CD4-positive, alpha-beta memory T cell (primary cell): Measurements from ENCODE around the gene PEX5. TPM values are rescaled to one million over a fixed set of nuclear protein-coding genes. Genes with fewer than 3 reads are reported as not detected.

Experiments
- CTCF ChIA-PET: fragments of 350-600 bp; sonication (Branson Sonifier 250); formaldehyde crosslinking; loops from one replicate; lab custom pipeline; 2021; ENCODE audit warnings: inconsistent platforms; ENCODE audit not compliant: partially characterized antibody; lab: Charles Lee
- POLR2A ChIA-PET: fragments of 350-600 bp; sonication (Branson Sonifier 250); formaldehyde crosslinking; loops from one replicate; lab custom pipeline; 2021; ENCODE audit not compliant: partially characterized antibody; lab: Charles Lee
- DNase-seq, 5 donors: peaks; one replicate each; pipeline versions ENCODE4 v3.0.0 to v3.0.0-alpha.2; 2020 to 2022; ENCODE audit warnings: mixed read lengths in 1 of 5
- H3K27ac ChIP-seq: one replicate; pipeline ENCODE4 v1.7.0; 2013; ENCODE audit warnings: low read depth, low read length
- H3K27me3 ChIP-seq: 2 replicates; pipeline ENCODE4 v1.7.0; 2013; ENCODE audit warnings: mild to moderate bottlenecking, low read length, moderate library complexity; ENCODE audit not compliant: insufficient read depth
- H3K36me3 ChIP-seq: 2 replicates; pipeline ENCODE4 v1.7.0; 2013; ENCODE audit warnings: mild to moderate bottlenecking, low read length, moderate library complexity; ENCODE audit not compliant: insufficient read depth
- H3K4me1 ChIP-seq: 2 replicates; pipeline ENCODE4 v1.7.0; 2013; ENCODE audit warnings: mild to moderate bottlenecking, low read length, moderate library complexity; ENCODE audit not compliant: insufficient read depth
- H3K4me3 ChIP-seq, 2 donors: one replicate each; pipeline ENCODE4 v1.7.0; 2013; ENCODE audit warnings: low read length in 2 of 2, mild to moderate bottlenecking in 1 of 2
- H3K9me3 ChIP-seq, 2 donors: one replicate each; pipeline ENCODE4 v1.7.0; 2013; ENCODE audit warnings: low read length in 2 of 2, control low read depth in 1 of 2; ENCODE audit not compliant: control insufficient read depth in 1 of 2
- H3K27ac Mint-ChIP-seq, 7 donors: one replicate each; pipeline ENCODE4 v1.8.0; 2020 to 2021; ENCODE audit warnings: mixed read lengths in 7 of 7, mild to moderate bottlenecking in 6 of 7, inconsistent platforms in 3 of 7, moderate library complexity in 3 of 7
- H3K27me3 Mint-ChIP-seq, 2 donors: one replicate each; pipeline ENCODE4 v1.8.0; 2020 to 2021; ENCODE audit warnings: mixed read lengths in 2 of 2
- H3K36me3 Mint-ChIP-seq, 2 donors: one replicate each; pipeline ENCODE4 v1.8.0; 2020 to 2021; ENCODE audit warnings: mixed read lengths in 2 of 2, inconsistent platforms in 1 of 2, mild to moderate bottlenecking in 1 of 2
- H3K4me1 Mint-ChIP-seq, 4 donors: one replicate each; pipeline ENCODE4 v1.8.0; 2020 to 2021; ENCODE audit warnings: mixed read lengths in 4 of 4, mild to moderate bottlenecking in 1 of 4
- H3K4me3 Mint-ChIP-seq, 8 donors: one replicate each; pipeline ENCODE4 v1.8.0; 2020 to 2021; ENCODE audit warnings: mixed read lengths in 8 of 8, mild to moderate bottlenecking in 7 of 8, moderate library complexity in 6 of 8, inconsistent platforms in 3 of 8
- H3K9me3 Mint-ChIP-seq, 8 donors: one replicate each; pipeline ENCODE4 v1.8.0; 2020 to 2021; ENCODE audit warnings: mixed read lengths in 8 of 8, mild to moderate bottlenecking in 5 of 8, inconsistent platforms in 3 of 8, moderate library complexity in 1 of 8
- intact Hi-C: fragments of 100-400 bp; cut with micrococcal nuclease; formaldehyde crosslinking; loops from one replicate; pipeline ENCODE4 v1.15.1; 2023
- polyA plus RNA-seq, 2 donors: library from polyadenylated mRNA; unstranded; fragments of 300-500 nt; fragmentation: Illumina TruSeq; gene quantifications; one replicate each; pipeline ENCODE4 v1.2.3, GENCODE V29; 2021
- total RNA-seq, 2 experiments: library from RNA; stranded (reverse); gene quantifications; one replicate each; pipeline ENCODE4 v1.2.3, GENCODE V29; 2021

Gene PEX5
- total and polyA plus RNA-seq, 4 experiments from 2014 or later, result 10.8 to 28.9 (median 21.5) TPM

- H3K4me3 Mint-ChIP-seq, result no peak overlapping the region
- peaks cover 44 to 85% of the 10 kb centered on the region in 2 donors for H3K36me3 Mint-ChIP-seq
- no peaks in the 10 kb centered on the region for H3K9me3 Mint-ChIP-seq
- no peaks in the 10 kb centered on the region for H3K27me3 Mint-ChIP-seq
- no peak for DNase-seq
- ChIA-PET POLR2A (interaction anchor here (1.0 kb wide), 1 partner anchor 29 kb away, joined by 3 read pairs; no protein-coding TSS in a partner anchor), CTCF (no interaction called here)
- Histone ChIP-seq H3K9me3 (no peaks in the 10 kb centered on the region), H3K27me3 (no peaks in the 10 kb centered on the region), H3K27ac (no peak overlapping the region), H3K4me3 (no peak overlapping the region), H3K36me3 (peaks cover 51% of the 10 kb centered on the region), H3K4me1 (no peaks in the 10 kb centered on the region)
- no peaks in the 10 kb centered on the region for H3K4me1 Mint-ChIP-seq
- no peak overlapping the region for H3K27ac Mint-ChIP-seq
- intact Hi-C loops, result no loop called here
Measured at GRCh38 chr12:7152818-7153217, 36.7 kb upstream of the PEX5 start.

- ChIA-PET CTCF (interaction anchor here (1.0 to 2.7 kb wide), 4 partner anchors 9 to 13 kb away, joined by 3 to 10 read pairs (median 6); no protein-coding TSS in a partner anchor), POLR2A (no interaction called here)
- H3K27me3 Mint-ChIP-seq, result no peaks in the 10 kb centered on the region
- H3K36me3 Mint-ChIP-seq, result peaks cover 32 to 77% of the 10 kb centered on the region in 2 donors
- Histone ChIP-seq H3K27me3 (no peaks in the 10 kb centered on the region), H3K4me3 (no peak overlapping the region), H3K4me1 (no peaks in the 10 kb centered on the region), H3K36me3 (peaks cover 43% of the 10 kb centered on the region), H3K27ac (no peak overlapping the region), H3K9me3 (no peaks in the 10 kb centered on the region)
- H3K4me1 Mint-ChIP-seq, result no peaks in the 10 kb centered on the region
- no peak for DNase-seq
- intact Hi-C loops, result no loop called here
- H3K9me3 Mint-ChIP-seq, result no peaks in the 10 kb centered on the region
- no peak overlapping the region for H3K4me3 Mint-ChIP-seq
- H3K27ac Mint-ChIP-seq, result peak overlapping the region in 2 of 7 donors; percentile 24 to 48
Measured at GRCh38 chr12:7154042-7154441, 35.4 kb upstream of the PEX5 start.

- ChIA-PET POLR2A (interaction anchor here (0.9 kb wide), 1 partner anchor 34 kb away, joined by 3 read pairs; no protein-coding TSS in a partner anchor), CTCF (interaction anchor here (1.1 to 2.7 kb wide), 2 partner anchors 9 to 13 kb away, joined by 5 to 10 read pairs; no protein-coding TSS in a partner anchor)
- H3K27ac Mint-ChIP-seq, result peak overlapping the region in 1 of 7 donors; percentile 35
Measured at GRCh38 chr12:7154901-7155470, 34.5 kb upstream of the PEX5 start.

GRCh38 chr12:7155471-7156034 lies 33.9 kb upstream of the PEX5 start:
- peaks cover 20 to 71% of the 10 kb centered on the region in 2 donors for H3K36me3 Mint-ChIP-seq
- no peak for DNase-seq
- no peaks in the 10 kb centered on the region for H3K9me3 Mint-ChIP-seq
- H3K4me3 Mint-ChIP-seq, result no peak overlapping the region
- peaks cover 0 to 2% (median under 1%) of the 10 kb centered on the region in 4 donors for H3K4me1 Mint-ChIP-seq
- CTCF ChIA-PET, result interaction anchor here (2.7 kb wide), 1 partner anchor 9 kb away, joined by 10 read pairs; no protein-coding TSS in a partner anchor
- H3K9me3 ChIP-seq, result no peaks in the 10 kb centered on the region
- no peak overlapping the region for H3K4me3 ChIP-seq
- no peak overlapping the region for H3K27ac ChIP-seq
- peaks cover 28% of the 10 kb centered on the region for H3K36me3 ChIP-seq
- H3K4me1 ChIP-seq, result no peaks in the 10 kb centered on the region
- no peaks in the 10 kb centered on the region for H3K27me3 Mint-ChIP-seq
- intact Hi-C loops, result no loop called here
- peak overlapping the region in 2 of 7 donors; percentile 5 to 23 for H3K27ac Mint-ChIP-seq
- POLR2A ChIA-PET, result interaction anchor here (0.9 kb wide), 1 partner anchor 33 kb away, joined by 3 read pairs; no protein-coding TSS in a partner anchor
- no peaks in the 10 kb centered on the region for H3K27me3 ChIP-seq

More at GRCh38 chr12:7154901-7155470, 34.5 kb upstream of the PEX5 start:
- DNase-seq, result no peak
- no peaks in the 10 kb centered on the region for H3K27me3 ChIP-seq
- no peaks in the 10 kb centered on the region for H3K27me3 Mint-ChIP-seq
- H3K36me3 ChIP-seq, result peaks cover 34% of the 10 kb centered on the region
- no peak overlapping the region for H3K27ac ChIP-seq
- H3K4me3 ChIP-seq, result no peak overlapping the region
- H3K9me3 Mint-ChIP-seq, result no peaks in the 10 kb centered on the region
- intact Hi-C loops, result no loop called here
- H3K4me3 Mint-ChIP-seq, result no peak overlapping the region
- peaks cover 25 to 74% of the 10 kb centered on the region in 2 donors for H3K36me3 Mint-ChIP-seq
- H3K9me3 ChIP-seq, result no peaks in the 10 kb centered on the region
- no peaks in the 10 kb centered on the region for H3K4me1 ChIP-seq
- H3K4me1 Mint-ChIP-seq, result no peaks in the 10 kb centered on the region

- Mint-ChIP-seq H3K27me3 (no peaks in the 10 kb centered on the region), H3K4me1 (peaks cover 0 to 5% (median under 1%) of the 10 kb centered on the region in 4 donors), H3K27ac (peak overlapping the region in 1 of 7 donors; percentile 42), H3K9me3 (no peaks in the 10 kb centered on the region), H3K4me3 (no peak overlapping the region), H3K36me3 (peaks cover 15 to 65% of the 10 kb centered on the region in 2 donors)
- Histone ChIP-seq H3K27me3 (no peaks in the 10 kb centered on the region), H3K36me3 (peaks cover 19% of the 10 kb centered on the region), H3K27ac (no peak overlapping the region), H3K4me3 (no peak overlapping the region), H3K9me3 (no peaks in the 10 kb centered on the region), H3K4me1 (no peaks in the 10 kb centered on the region)
- ChIA-PET CTCF (interaction anchor here (2.7 kb wide), 1 partner anchor 8 kb away, joined by 10 read pairs; no protein-coding TSS in a partner anchor), POLR2A (no interaction called here)
- intact Hi-C loops, result no loop called here
- no peak for DNase-seq
Measured at GRCh38 chr12:7156259-7157197, 33.0 kb upstream of the PEX5 start.

- intact Hi-C loops, result no loop called here
- Histone ChIP-seq H3K9me3 (no peaks in the 10 kb centered on the region), H3K4me3 (no peak overlapping the region), H3K27me3 (no peaks in the 10 kb centered on the region), H3K27ac (no peak overlapping the region), H3K36me3 (peaks cover 18% of the 10 kb centered on the region), H3K4me1 (peaks cover 1% of the 10 kb centered on the region)
- H3K36me3 Mint-ChIP-seq, result peaks cover 15 to 61% of the 10 kb centered on the region in 2 donors
- peak overlapping the region in 1 of 7 donors; percentile 66 for H3K27ac Mint-ChIP-seq
- H3K4me3 Mint-ChIP-seq, result no peak overlapping the region
- H3K9me3 Mint-ChIP-seq, result no peaks in the 10 kb centered on the region
- CTCF ChIA-PET, result no interaction called here
- no peaks in the 10 kb centered on the region for H3K27me3 Mint-ChIP-seq
- no peak for DNase-seq
- peaks cover 0 to 5% (median 1%) of the 10 kb centered on the region in 4 donors for H3K4me1 Mint-ChIP-seq
- POLR2A ChIA-PET, result no interaction called here
Measured at GRCh38 chr12:7157391-7157790, 32.1 kb upstream of the PEX5 start.
